HFF-Myc (cell line): Measurements from ENCODE around the gene JADE2.

ENCODE experiments used
- DNase-seq: peaks from one replicate; pipeline ENCODE4 v3.0.0-alpha.2; 2011; ENCODE audit warnings: low read depth; ENCODE audit errors: extremely low read depth
- H3K4me3 ChIP-seq: replicated peaks from 2 replicates; pipeline ENCODE4 v1.5.1; 2011; ENCODE audit warnings: low read depth, mild to moderate bottlenecking, control low read depth, low read length
- TF ChIP-seq, protein P1 (sequence below): IDR thresholded peaks from 2 replicates; pipeline ENCODE4 v1.5.1; 2012; ENCODE audit warnings: mild to moderate bottlenecking, low read depth, low read length, control low read depth; ENCODE audit errors: missing control alignments

Gene JADE2

GRCh38 chr5:134519989-134520388 is 5.5 kb upstream of the JADE2 start:
- no peak overlapping the region for H3K4me3 ChIP-seq
- TF ChIP-seq, protein P1, sequence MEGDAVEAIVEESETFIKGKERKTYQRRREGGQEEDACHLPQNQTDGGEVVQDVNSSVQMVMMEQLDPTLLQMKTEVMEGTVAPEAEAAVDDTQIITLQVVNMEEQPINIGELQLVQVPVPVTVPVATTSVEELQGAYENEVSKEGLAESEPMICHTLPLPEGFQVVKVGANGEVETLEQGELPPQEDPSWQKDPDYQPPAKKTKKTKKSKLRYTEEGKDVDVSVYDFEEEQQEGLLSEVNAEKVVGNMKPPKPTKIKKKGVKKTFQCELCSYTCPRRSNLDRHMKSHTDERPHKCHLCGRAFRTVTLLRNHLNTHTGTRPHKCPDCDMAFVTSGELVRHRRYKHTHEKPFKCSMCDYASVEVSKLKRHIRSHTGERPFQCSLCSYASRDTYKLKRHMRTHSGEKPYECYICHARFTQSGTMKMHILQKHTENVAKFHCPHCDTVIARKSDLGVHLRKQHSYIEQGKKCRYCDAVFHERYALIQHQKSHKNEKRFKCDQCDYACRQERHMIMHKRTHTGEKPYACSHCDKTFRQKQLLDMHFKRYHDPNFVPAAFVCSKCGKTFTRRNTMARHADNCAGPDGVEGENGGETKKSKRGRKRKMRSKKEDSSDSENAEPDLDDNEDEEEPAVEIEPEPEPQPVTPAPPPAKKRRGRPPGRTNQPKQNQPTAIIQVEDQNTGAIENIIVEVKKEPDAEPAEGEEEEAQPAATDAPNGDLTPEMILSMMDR: no peak
- DNase-seq: no peak

DNA sequence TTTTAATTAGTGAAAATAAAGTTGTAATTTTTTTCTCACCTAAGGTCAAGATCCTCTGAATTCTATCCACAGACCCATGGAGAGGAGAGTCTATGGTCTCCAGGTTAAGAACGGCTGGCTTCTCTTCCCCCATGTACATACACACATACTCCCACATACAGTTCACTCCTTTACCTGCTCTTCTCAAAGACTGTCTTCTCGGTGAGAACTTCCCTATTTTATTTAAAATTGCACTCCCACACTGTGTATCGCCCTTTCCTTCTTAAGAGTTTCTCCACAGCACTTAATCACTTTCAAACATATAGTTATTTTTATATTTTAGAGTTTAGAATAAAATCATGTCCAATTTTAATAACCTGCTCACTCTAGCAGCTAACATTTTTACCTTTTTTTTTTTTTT is 3.6 kb upstream of the JADE2 start:
- no peak overlapping the region for H3K4me3 ChIP-seq
- no peak for DNase-seq
- TF ChIP-seq, protein P1: no peak

- DNase-seq: no peak
- peak overlapping the region; percentile 67 for H3K4me3 ChIP-seq
- TF ChIP-seq, protein P1: no peak
Measured at GRCh38 chr5:134523543-134524271, 1.8 kb upstream of the JADE2 start.

DNA sequence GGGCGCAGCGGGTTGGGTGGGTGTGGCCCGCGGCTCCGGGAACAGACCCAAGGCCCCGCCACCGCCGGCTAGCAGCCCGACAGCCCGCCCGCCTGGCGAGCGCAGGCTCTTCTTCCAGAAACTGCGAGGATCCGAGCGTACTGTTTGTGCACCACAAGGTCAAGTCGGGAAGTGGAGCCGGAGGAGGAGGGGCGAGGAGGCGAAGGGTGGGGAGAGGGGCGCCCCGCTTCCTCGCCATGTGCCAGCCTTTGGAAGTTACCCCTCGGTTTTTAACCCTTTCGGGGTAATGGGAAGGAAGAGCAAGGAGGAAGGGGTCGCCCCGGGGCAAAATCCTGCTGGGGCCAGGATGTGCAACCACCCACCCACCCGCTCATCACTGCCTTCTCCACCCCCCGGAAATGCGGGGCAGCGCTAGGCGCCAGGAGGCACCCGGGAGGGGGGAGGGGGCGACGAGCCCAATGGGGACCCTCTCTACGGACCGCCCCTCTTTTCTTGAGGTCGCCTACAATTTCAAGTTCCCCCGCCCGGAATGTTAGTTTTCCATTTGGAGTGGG is 1.1 kb upstream of the JADE2 start:
- TF ChIP-seq, protein P1: no peak
- peak overlapping the region; percentile 67 for H3K4me3 ChIP-seq
- no peak for DNase-seq

DNA sequence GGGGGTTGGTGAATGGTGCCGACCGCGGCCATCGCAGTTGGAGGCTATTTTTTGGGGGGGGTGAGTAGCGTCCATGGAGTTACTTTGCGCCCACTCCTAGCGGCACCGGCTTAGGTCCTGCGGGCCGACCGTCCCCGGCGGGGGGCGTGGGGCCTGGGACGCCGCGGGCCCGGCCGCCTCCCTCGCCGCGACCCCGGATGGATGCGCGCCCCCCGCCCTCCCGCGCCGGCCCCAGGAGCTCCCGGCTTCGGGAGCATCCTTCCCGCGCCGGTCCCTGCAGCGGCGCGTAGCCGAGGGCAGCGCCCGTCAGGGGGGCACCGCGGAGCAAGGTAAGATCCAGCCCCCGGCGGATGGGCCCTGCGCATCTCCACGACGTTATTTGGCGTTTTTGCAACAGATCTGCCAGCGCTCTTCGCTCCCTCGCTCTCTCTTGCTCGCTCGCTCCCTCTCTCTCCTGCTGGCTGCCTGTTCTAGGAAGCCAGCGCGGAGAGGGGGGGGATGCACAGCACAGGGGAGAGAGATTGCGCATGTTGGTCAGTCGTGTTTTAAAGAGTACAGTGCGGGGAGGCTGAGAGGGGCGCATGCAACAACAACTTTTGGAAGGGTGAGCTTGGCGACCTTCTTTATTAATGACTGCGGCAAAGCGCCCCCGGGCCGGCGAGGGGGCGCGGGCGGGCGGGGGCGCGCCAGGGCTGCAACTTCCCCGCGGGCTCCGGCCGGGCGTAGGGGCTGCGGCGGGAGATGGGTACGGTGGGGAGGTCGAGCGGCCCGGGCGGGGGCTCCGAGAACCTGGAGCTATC is 413 bp downstream of the JADE2 start:
- peak overlapping the region; percentile 67 for H3K4me3 ChIP-seq
- DNase-seq: no peak
- TF ChIP-seq, protein P1: no peak

GRCh38 chr5:134526483-134527155 is 1.1 kb downstream of the JADE2 start:
- peak overlapping the region; percentile 67 for H3K4me3 ChIP-seq
- DNase-seq: no peak
- TF ChIP-seq, protein P1: peak; percentile 36
